MCF 10A (cell line): Measurements from ENCODE around the gene CYP3A4. TPM values are rescaled to one million over a fixed set of nuclear protein-coding genes. Genes with fewer than 3 reads are reported as not detected.
"Not testable (repeated sequence)": the region's sequence is repeated elsewhere in the genome, so short reads cannot be mapped to it uniquely, and the experiment has no call there.

Experiments
- BruUV-seq: library from RNA; stranded (reverse); fragments of 400-500 nt; replicated peaks from 2 replicates; lab custom pipeline; 2021; lab: Mats Ljungman, UMichigan
- CTCF ChIA-PET: fragments of 300-600 bp; sonication (Branson Sonifier 250); formaldehyde crosslinking; extraction: SDS; loops from one replicate; lab custom pipeline; 2021; ENCODE audit warnings: antibody characterized with exemption, inconsistent platforms; lab: Yijun Ruan, JAX
- POLR2A ChIA-PET: fragments of 300-600, 350-650 bp; sonication (Branson Sonifier 250); formaldehyde crosslinking; extraction: SDS; loops from one replicate; lab custom pipeline; 2020; ENCODE audit warnings: antibody characterized with exemption, inconsistent platforms; lab: Yijun Ruan, JAX
- DNase-seq: peaks from one replicate; pipeline ENCODE4 v3.0.0-alpha.2; 2018; ENCODE audit not compliant: unreplicated experiment
- H3K27ac Mint-ChIP-seq: one replicate; pipeline ENCODE4 v1.8.0; 2022; ENCODE audit warnings: mild to moderate bottlenecking, low read depth, mixed read lengths; ENCODE audit not compliant: unreplicated experiment
- H3K27me3 Mint-ChIP-seq: one replicate; pipeline ENCODE4 v1.8.0; 2022; ENCODE audit warnings: mixed read lengths; ENCODE audit not compliant: insufficient read depth, unreplicated experiment
- H3K36me3 Mint-ChIP-seq: one replicate; pipeline ENCODE4 v1.8.0; 2022; ENCODE audit warnings: mild to moderate bottlenecking, moderate library complexity, mixed read lengths; ENCODE audit not compliant: insufficient read depth, unreplicated experiment
- H3K4me1 Mint-ChIP-seq: one replicate; pipeline ENCODE4 v1.8.0; 2022; ENCODE audit warnings: mixed read lengths; ENCODE audit not compliant: insufficient read depth, unreplicated experiment
- H3K4me3 Mint-ChIP-seq: one replicate; pipeline ENCODE4 v1.8.0; 2022; ENCODE audit warnings: mild to moderate bottlenecking, moderate library complexity, mixed read lengths; ENCODE audit not compliant: unreplicated experiment
- H3K9me3 Mint-ChIP-seq: one replicate; pipeline ENCODE4 v1.8.0; 2022; ENCODE audit warnings: mixed read lengths; ENCODE audit not compliant: unreplicated experiment
- CTCF ChIP-seq: fragments of 200-600 bp; IDR thresholded peaks from one replicate; pipeline ENCODE4 v1.8.0; 2022; ENCODE audit warnings: antibody characterized with exemption, mild to moderate bottlenecking; ENCODE audit not compliant: unreplicated experiment
- intact Hi-C: fragments of 100-400 bp; cut with micrococcal nuclease; formaldehyde crosslinking; loops from 2 replicates; pipeline ENCODE4 v1.14.1; 2022
- total RNA-seq: library from RNA; stranded (reverse); gene quantifications from 2 replicates; pipeline ENCODE4 v1.2.3, GENCODE V29; 2022

Gene CYP3A4
- total RNA-seq, 1 experiment from 2014 or later, result not detected

- H3K27me3 Mint-ChIP-seq, result no peaks in the 10 kb centered on the region
- H3K36me3 Mint-ChIP-seq, result no peaks in the 10 kb centered on the region
- BruUV-seq, result no TSS peak
- peaks cover 24% of the 10 kb centered on the region for H3K4me1 Mint-ChIP-seq
- TF ChIP-seq CTCF, result no peak
- POLR2A ChIA-PET, result interaction anchor here (0.8 to 3.6 kb wide), 7 partner anchors 8 to 75 kb away, joined by 3 to 46 read pairs (median 8); no protein-coding TSS in a partner anchor
- no peak overlapping the region for H3K27ac Mint-ChIP-seq
- H3K4me3 Mint-ChIP-seq, result no peak overlapping the region
- intact Hi-C loops, result no loop called here
- CTCF ChIA-PET, result interaction anchor here (1.3 kb wide), 1 partner anchor 95 kb away, joined by 8 read pairs; no protein-coding TSS in a partner anchor
- DNase-seq, result no peak
- H3K9me3 Mint-ChIP-seq, result no peaks in the 10 kb centered on the region
Observed at GRCh38 chr7:99748846-99749579, 35.0 kb downstream of the CYP3A4 start.

GRCh38 chr7:99746915-99747314 is 37.1 kb downstream of the CYP3A4 start:
- not testable (repeated sequence) for H3K27ac Mint-ChIP-seq, BruUV-seq

GRCh38 chr7:99745395-99745794 is 38.6 kb downstream of the CYP3A4 start:
- CTCF ChIA-PET, result interaction anchor here (0.7 kb wide), 1 partner anchor 26 kb away, joined by 3 read pairs; no protein-coding TSS in a partner anchor
- POLR2A ChIA-PET, intact Hi-C loops, H3K4me3 Mint-ChIP-seq, H3K27me3 Mint-ChIP-seq, DNase-seq, H3K9me3 Mint-ChIP-seq, H3K36me3 Mint-ChIP-seq, H3K27ac Mint-ChIP-seq, BruUV-seq: not testable (repeated sequence)
- peaks cover 22% of the 10 kb centered on the region for H3K4me1 Mint-ChIP-seq

More at GRCh38 chr7:99746915-99747314, 37.1 kb downstream of the CYP3A4 start:
- POLR2A ChIA-PET, DNase-seq, H3K36me3 Mint-ChIP-seq, H3K27me3 Mint-ChIP-seq, H3K9me3 Mint-ChIP-seq, H3K4me3 Mint-ChIP-seq, CTCF ChIA-PET, intact Hi-C loops: not testable (repeated sequence)
- peaks cover 17% of the 10 kb centered on the region for H3K4me1 Mint-ChIP-seq

- no TSS peak for BruUV-seq
- H3K4me1 Mint-ChIP-seq, result peaks cover 28% of the 10 kb centered on the region
- DNase-seq, result no peak
- intact Hi-C loops, result loop anchor here (5.0 kb wide), 1 partner anchor 94 kb away; no protein-coding TSS in a partner anchor
- H3K36me3 Mint-ChIP-seq, result peaks cover 6% of the 10 kb centered on the region
- H3K27me3 Mint-ChIP-seq, result no peaks in the 10 kb centered on the region
- TF ChIP-seq CTCF, result no peak
- CTCF ChIA-PET, result interaction anchor here (1.1 to 1.6 kb wide), 4 partner anchors 94 to 128 kb away, joined by 3 to 5 read pairs (median 4); no protein-coding TSS in a partner anchor
- H3K27ac Mint-ChIP-seq, result no peak overlapping the region
- no peaks in the 10 kb centered on the region for H3K9me3 Mint-ChIP-seq
- POLR2A ChIA-PET, result interaction anchor here (0.5 to 8.7 kb wide), 9 partner anchors 8 to 593 kb away, joined by 3 to 115 read pairs (median 3); partner anchors contain the start of genes CYP3A43 and ZSCAN25
- no peak overlapping the region for H3K4me3 Mint-ChIP-seq
Observed at GRCh38 chr7:99742737-99743394, 41.1 kb downstream of the CYP3A4 start.
